Cardiac septum (tissue), 1 donor: Measurements from ENCODE around the gene ADSL. TPM values are rescaled to one million over a fixed set of nuclear protein-coding genes. Genes with fewer than 3 reads are reported as not detected.

Experiments
- DNase-seq: peaks from one replicate; pipeline ENCODE4 v3.0.0-alpha.2; 2020; ENCODE audit warnings: low spot score
- intact Hi-C: fragments of 100-400 bp; cut with DNase I; formaldehyde crosslinking; loops from one replicate; pipeline ENCODE4 v1.14.0; 2022
- total RNA-seq: library from RNA; stranded (reverse); fragmentation: NEBNext Ultra II Directional; extraction: Animal tissue kit (Norgen Biotek cat#: 25700); gene quantifications from one replicate; pipeline ENCODE4 v1.2.1, GENCODE V29; 2021
- donor health status: DM: no; HTN: no; CAD: no.

Gene ADSL
- total RNA-seq, 1 donor from 2014 or later = 47.8 TPM

- no peak for DNase-seq
Observed at GRCh38 chr22:40428796-40429195, 82.5 kb downstream of the ADSL start.

GRCh38 chr22:40429481-40429880 lies 83.2 kb downstream of the ADSL start:
- intact Hi-C loops = no loop called here
- DNase-seq = no peak

More at GRCh38 chr22:40428796-40429195, 82.5 kb downstream of the ADSL start:
- intact Hi-C loops = no loop called here

- no peak for DNase-seq
Observed at GRCh38 chr22:40430991-40431390, 84.7 kb downstream of the ADSL start.

GRCh38 chr22:40432157-40432556 lies 85.9 kb downstream of the ADSL start:
- intact Hi-C loops = loop anchor here (10.0 kb wide), 1 partner anchor 123 kb away; no protein-coding TSS in a partner anchor
- no peak for DNase-seq

More at GRCh38 chr22:40430991-40431390, 84.7 kb downstream of the ADSL start:
- intact Hi-C loops = loop anchor here (10.0 kb wide), 1 partner anchor 124 kb away; no protein-coding TSS in a partner anchor

GRCh38 chr22:40432625-40433024 lies 86.3 kb downstream of the ADSL start:
- intact Hi-C loops = loop anchor here (10.0 kb wide), 1 partner anchor 122 kb away; no protein-coding TSS in a partner anchor
- DNase-seq = no peak

- no peak for DNase-seq
- intact Hi-C loops = loop anchor here (10.0 kb wide), 1 partner anchor 121 kb away; no protein-coding TSS in a partner anchor
Observed at GRCh38 chr22:40433416-40434090, 87.3 kb downstream of the ADSL start.

- intact Hi-C loops = loop anchor here (10.0 kb wide), 1 partner anchor 121 kb away; no protein-coding TSS in a partner anchor
Observed at GRCh38 chr22:40434106-40434505, 87.8 kb downstream of the ADSL start.

GRCh38 chr22:40434745-40435144 lies 88.4 kb downstream of the ADSL start:
- DNase-seq = no peak
- intact Hi-C loops = loop anchor here (5.0 to 10.0 kb wide), 3 partner anchors 53 to 323 kb away; no protein-coding TSS in a partner anchor

More at GRCh38 chr22:40434106-40434505, 87.8 kb downstream of the ADSL start:
- DNase-seq = no peak

GRCh38 chr22:40436505-40437431 lies 90.5 kb downstream of the ADSL start:
- intact Hi-C loops = loop anchor here (1.0 to 10.0 kb wide), 4 partner anchors 51 to 321 kb away; no protein-coding TSS in a partner anchor
- no peak for DNase-seq

Other genes with a start within 250 kb of the ADSL start
- 40.2 TPM for gene TNRC6B, start 168.6 kb upstream of the ADSL start, total RNA-seq
- gene SGSM3, start 24.1 kb downstream of the ADSL start, total RNA-seq = 38.1 TPM